Stomach smooth muscle (tissue), 2 donors: Measurements from ENCODE around the gene KPNA3.

ENCODE experiments used
- H3K27ac ChIP-seq: one replicate; pipeline ENCODE4 v1.7.0; 2013; ENCODE audit warnings: mild to moderate bottlenecking, low read length, inconsistent platforms
- H3K27me3 ChIP-seq, 2 donors: one replicate each; pipeline ENCODE4 v1.7.0; 2013; ENCODE audit warnings: low read length in 2 of 2; ENCODE audit not compliant: insufficient read depth in 2 of 2, control insufficient read depth in 1 of 2
- H3K36me3 ChIP-seq, 2 donors: one replicate each; pipeline ENCODE4 v1.7.0; 2013; ENCODE audit warnings: low read length in 2 of 2; ENCODE audit not compliant: control insufficient read depth in 2 of 2, insufficient read depth in 2 of 2
- H3K4me1 ChIP-seq: one replicate; pipeline ENCODE4 v1.7.0; 2013; ENCODE audit warnings: low read length; ENCODE audit not compliant: control insufficient read depth, insufficient read depth
- H3K4me3 ChIP-seq, 2 donors: one replicate each; pipeline ENCODE4 v1.7.0; 2013; ENCODE audit warnings: low read length in 2 of 2
- H3K9ac ChIP-seq, 2 donors: one replicate each; pipeline ENCODE4 v1.7.0; 2013; ENCODE audit warnings: low read length in 2 of 2, mild to moderate bottlenecking in 1 of 2
- H3K9me3 ChIP-seq, 2 donors: one replicate each; pipeline ENCODE4 v1.7.0; 2013; ENCODE audit warnings: low read length in 2 of 2; ENCODE audit not compliant: control insufficient read depth in 2 of 2
- donor health status: healthy.
- donor health status: Pancreatic carcinoma.

Gene KPNA3

GRCh38 chr13:49754146-49754545 lies 38.3 kb downstream of the KPNA3 start:
- no peak overlapping the region for H3K9ac ChIP-seq
- H3K4me1 ChIP-seq, result no peaks in the 10 kb centered on the region
- H3K36me3 ChIP-seq, result no peaks in the 10 kb centered on the region
- no peak overlapping the region for H3K4me3 ChIP-seq
- no peak overlapping the region for H3K27ac ChIP-seq
- no peaks in the 10 kb centered on the region for H3K27me3 ChIP-seq
- H3K9me3 ChIP-seq, result no peaks in the 10 kb centered on the region

- H3K36me3 ChIP-seq, result peaks cover 2% of the 10 kb centered on the region in 2 donors
- H3K4me3 ChIP-seq, result no peak overlapping the region
- no peaks in the 10 kb centered on the region for H3K4me1 ChIP-seq
- H3K9ac ChIP-seq, result no peak overlapping the region
- H3K27me3 ChIP-seq, result no peaks in the 10 kb centered on the region
- H3K27ac ChIP-seq, result no peak overlapping the region
- no peaks in the 10 kb centered on the region for H3K9me3 ChIP-seq
Measured at GRCh38 chr13:49749848-49750247, 42.6 kb downstream of the KPNA3 start.

- Histone ChIP-seq H3K27me3 (no peaks in the 10 kb centered on the region), H3K9ac (no peak overlapping the region), H3K27ac (no peak overlapping the region), H3K4me3 (no peak overlapping the region), H3K36me3 (peaks cover 2 to 3% of the 10 kb centered on the region in 2 donors), H3K4me1 (no peaks in the 10 kb centered on the region), H3K9me3 (no peaks in the 10 kb centered on the region)
Measured at GRCh38 chr13:49746111-49746510, 46.4 kb downstream of the KPNA3 start.

- no peaks in the 10 kb centered on the region for H3K9me3 ChIP-seq
- H3K27ac ChIP-seq, result no peak overlapping the region
- H3K9ac ChIP-seq, result no peak overlapping the region
- peaks cover 0 to 6% of the 10 kb centered on the region in 2 donors for H3K36me3 ChIP-seq
- H3K4me1 ChIP-seq, result no peaks in the 10 kb centered on the region
- no peak overlapping the region for H3K4me3 ChIP-seq
- H3K27me3 ChIP-seq, result no peaks in the 10 kb centered on the region
Measured at GRCh38 chr13:49740870-49741269, 51.6 kb downstream of the KPNA3 start.

GRCh38 chr13:49739498-49740187 lies 52.8 kb downstream of the KPNA3 start:
- Histone ChIP-seq H3K36me3 (peaks cover 0 to 3% of the 10 kb centered on the region in 2 donors), H3K27me3 (no peaks in the 10 kb centered on the region), H3K9me3 (no peaks in the 10 kb centered on the region), H3K4me1 (no peaks in the 10 kb centered on the region), H3K4me3 (no peak overlapping the region), H3K9ac (no peak overlapping the region), H3K27ac (no peak overlapping the region)

GRCh38 chr13:49733181-49733951 lies 59.1 kb downstream of the KPNA3 start:
- Histone ChIP-seq H3K4me1 (no peaks in the 10 kb centered on the region), H3K9me3 (no peaks in the 10 kb centered on the region), H3K36me3 (peaks cover 3 to 4% of the 10 kb centered on the region in 2 donors), H3K4me3 (no peak overlapping the region), H3K9ac (no peak overlapping the region), H3K27me3 (no peaks in the 10 kb centered on the region), H3K27ac (no peak overlapping the region)

- Histone ChIP-seq H3K4me1 (no peaks in the 10 kb centered on the region), H3K36me3 (peaks cover 3 to 6% of the 10 kb centered on the region in 2 donors), H3K27ac (no peak overlapping the region), H3K9ac (no peak overlapping the region), H3K27me3 (no peaks in the 10 kb centered on the region), H3K9me3 (no peaks in the 10 kb centered on the region), H3K4me3 (no peak overlapping the region)
Measured at GRCh38 chr13:49731766-49732165, 60.7 kb downstream of the KPNA3 start.

- Histone ChIP-seq H3K9me3 (peaks cover 3 to 5% of the 10 kb centered on the region in 2 donors), H3K27ac (no peak overlapping the region), H3K36me3 (peaks cover 7 to 9% of the 10 kb centered on the region in 2 donors), H3K4me3 (no peak overlapping the region), H3K9ac (no peak overlapping the region), H3K4me1 (no peaks in the 10 kb centered on the region), H3K27me3 (no peaks in the 10 kb centered on the region)
Measured at GRCh38 chr13:49716615-49717014, 75.9 kb downstream of the KPNA3 start.

- no peaks in the 10 kb centered on the region for H3K4me1 ChIP-seq
- peaks cover 3 to 5% of the 10 kb centered on the region in 2 donors for H3K9me3 ChIP-seq
- no peaks in the 10 kb centered on the region for H3K27me3 ChIP-seq
Measured at GRCh38 chr13:49714757-49715156, 77.7 kb downstream of the KPNA3 start.

GRCh38 chr13:49711218-49711863 lies 81.1 kb downstream of the KPNA3 start:
- Histone ChIP-seq H3K4me3 (no peak overlapping the region), H3K27ac (no peak overlapping the region), H3K4me1 (no peaks in the 10 kb centered on the region), H3K27me3 (no peaks in the 10 kb centered on the region), H3K9me3 (peaks cover 3 to 5% of the 10 kb centered on the region in 2 donors), H3K36me3 (peaks cover 0 to 6% of the 10 kb centered on the region in 2 donors), H3K9ac (no peak overlapping the region)

More at GRCh38 chr13:49714757-49715156, 77.7 kb downstream of the KPNA3 start:
- no peak overlapping the region for H3K4me3 ChIP-seq
- peaks cover 5 to 7% of the 10 kb centered on the region in 2 donors for H3K36me3 ChIP-seq
- no peak overlapping the region for H3K27ac ChIP-seq
- H3K9ac ChIP-seq, result no peak overlapping the region
